MCF 10A (cell line): Measurements from ENCODE around the gene MAN2B2. TPM values are rescaled to one million over a fixed set of nuclear protein-coding genes. Genes with fewer than 3 reads are reported as not detected.

Source experiments
- Bru-seq: library from RNA; stranded (reverse); fragments of 400-500 nt; gene quantifications from one replicate; lab custom pipeline; 2021; lab: Mats Ljungman, UMichigan
- BruChase-seq, 2 experiments: library from RNA; stranded (reverse); fragments of 400-500 nt; gene quantifications; one replicate each; lab custom pipeline; 2021; lab: Mats Ljungman, UMichigan
- BruUV-seq: library from RNA; stranded (reverse); fragments of 400-500 nt; replicated peaks from 2 replicates; lab custom pipeline; 2021; lab: Mats Ljungman, UMichigan
- CTCF ChIA-PET: fragments of 300-600 bp; sonication (Branson Sonifier 250); formaldehyde crosslinking; extraction: SDS; loops from one replicate; lab custom pipeline; 2021; ENCODE audit warnings: antibody characterized with exemption, inconsistent platforms; lab: Yijun Ruan, JAX
- POLR2A ChIA-PET: fragments of 300-600, 350-650 bp; sonication (Branson Sonifier 250); formaldehyde crosslinking; extraction: SDS; loops from one replicate; lab custom pipeline; 2020; ENCODE audit warnings: antibody characterized with exemption, inconsistent platforms; lab: Yijun Ruan, JAX
- DNase-seq: peaks from one replicate; pipeline ENCODE4 v3.0.0-alpha.2; 2018; ENCODE audit not compliant: unreplicated experiment
- H3K27ac Mint-ChIP-seq: one replicate; pipeline ENCODE4 v1.8.0; 2022; ENCODE audit warnings: mild to moderate bottlenecking, low read depth, mixed read lengths; ENCODE audit not compliant: unreplicated experiment
- H3K27me3 Mint-ChIP-seq: one replicate; pipeline ENCODE4 v1.8.0; 2022; ENCODE audit warnings: mixed read lengths; ENCODE audit not compliant: insufficient read depth, unreplicated experiment
- H3K36me3 Mint-ChIP-seq: one replicate; pipeline ENCODE4 v1.8.0; 2022; ENCODE audit warnings: mild to moderate bottlenecking, moderate library complexity, mixed read lengths; ENCODE audit not compliant: insufficient read depth, unreplicated experiment
- H3K4me1 Mint-ChIP-seq: one replicate; pipeline ENCODE4 v1.8.0; 2022; ENCODE audit warnings: mixed read lengths; ENCODE audit not compliant: insufficient read depth, unreplicated experiment
- H3K4me3 Mint-ChIP-seq: one replicate; pipeline ENCODE4 v1.8.0; 2022; ENCODE audit warnings: mild to moderate bottlenecking, moderate library complexity, mixed read lengths; ENCODE audit not compliant: unreplicated experiment
- H3K9me3 Mint-ChIP-seq: one replicate; pipeline ENCODE4 v1.8.0; 2022; ENCODE audit warnings: mixed read lengths; ENCODE audit not compliant: unreplicated experiment
- intact Hi-C: fragments of 100-400 bp; cut with micrococcal nuclease; formaldehyde crosslinking; loops from 2 replicates; pipeline ENCODE4 v1.14.1; 2022
- long read RNA-seq: library from polyadenylated mRNA; stranded (forward); transcript quantifications from one replicate; pipeline ENCODE4 v2.0.0, GENCODE V29; 2022
- total RNA-seq: library from RNA; stranded (reverse); gene quantifications from 2 replicates; pipeline ENCODE4 v1.2.3, GENCODE V29; 2022
- TF ChIP-seq, protein P1 (sequence below): fragments of 200-600 bp; IDR thresholded peaks from one replicate; pipeline ENCODE4 v1.8.0; 2022; ENCODE audit warnings: antibody characterized with exemption, mild to moderate bottlenecking; ENCODE audit not compliant: unreplicated experiment

Gene MAN2B2
- total RNA-seq (12.5 and 13.9 TPM in 2 replicates), Bru-seq, nascent RNA (percentile 43 among the genes with signal in this experiment), BruChase-seq, experiment 1, labeled RNA remaining after a 6-hour chase (percentile 53 among the genes with signal in this experiment), BruChase-seq, experiment 2, labeled RNA remaining after a 2-hour chase (percentile 44 among the genes with signal in this experiment)
- long read RNA-seq, full-length matches to known transcripts: 4 of 39 reads
- long read RNA-seq, partial matches to known transcripts: 9 of 39 reads
- long read RNA-seq, other reads (novel, unspliced or antisense): 26 of 39 reads

DNA sequence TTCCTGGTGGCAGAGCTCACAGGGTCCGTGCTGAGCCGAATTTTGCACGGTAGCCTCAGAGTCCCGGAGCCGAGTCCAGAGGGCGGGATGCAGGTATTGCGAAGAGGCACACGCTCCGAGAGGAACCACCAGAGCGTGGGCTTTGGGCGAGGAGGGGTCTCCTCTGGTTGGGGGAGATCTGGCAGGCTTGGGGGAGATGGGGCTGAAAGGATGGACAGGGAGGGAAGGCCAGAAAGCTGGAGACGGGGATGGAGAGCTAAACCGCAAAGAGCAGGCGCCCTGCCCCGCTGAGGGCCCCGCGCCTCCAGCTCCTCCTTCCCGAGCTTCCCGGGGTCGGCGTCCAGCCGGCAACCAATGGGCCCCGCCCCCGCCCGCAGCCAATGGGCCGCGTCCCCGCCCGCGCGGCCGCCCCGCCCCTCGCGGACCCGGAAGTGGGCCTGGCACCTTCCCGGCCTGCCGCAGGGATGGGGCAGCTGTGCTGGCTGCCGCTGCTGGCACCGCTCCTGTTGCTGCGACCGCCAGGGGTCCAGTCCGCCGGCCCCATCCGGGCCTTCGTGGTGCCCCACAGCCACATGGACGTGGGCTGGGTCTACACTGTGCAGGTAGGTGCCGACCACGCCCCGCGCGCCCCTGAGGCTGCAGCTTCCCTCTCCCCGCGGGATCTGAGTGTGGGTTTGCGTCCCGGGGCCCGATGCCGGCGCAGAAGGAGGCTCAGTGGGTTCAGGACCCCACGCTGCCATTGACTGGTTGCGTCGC, at the start of gene MAN2B2:
TSS of gene MAN2B2 (plus strand) at position 443 of the 756 bp plus-strand sequence. CDS start at position 465, 22 bp downstream.
- no TSS peak for BruUV-seq
- intact Hi-C loops: loop anchor here (5.0 kb wide), 1 partner anchor 57 kb away; no protein-coding TSS in a partner anchor
- POLR2A ChIA-PET: interaction anchor here (0.7 to 1.8 kb wide), 7 partner anchors 9 to 141 kb away, joined by 3 to 19 read pairs (median 4); partner anchors contain the start of genes BLOC1S4 and MRFAP1
- Mint-ChIP-seq H3K4me1 (no peaks in the 10 kb centered on the region), H3K36me3 (peaks cover 16% of the 10 kb centered on the region), H3K4me3 (peak within 1 kb of the TSS; percentile 76), H3K27me3 (no peaks in the 10 kb centered on the region), H3K27ac (peak within 1 kb of the TSS; percentile 73), H3K9me3 (peaks cover 17% of the 10 kb centered on the region)
- CTCF ChIA-PET: interaction anchor here (0.6 to 2.2 kb wide), 2 partner anchors 28 to 115 kb away, joined by 3 to 7 read pairs; no protein-coding TSS in a partner anchor
- TF ChIP-seq, protein P1, sequence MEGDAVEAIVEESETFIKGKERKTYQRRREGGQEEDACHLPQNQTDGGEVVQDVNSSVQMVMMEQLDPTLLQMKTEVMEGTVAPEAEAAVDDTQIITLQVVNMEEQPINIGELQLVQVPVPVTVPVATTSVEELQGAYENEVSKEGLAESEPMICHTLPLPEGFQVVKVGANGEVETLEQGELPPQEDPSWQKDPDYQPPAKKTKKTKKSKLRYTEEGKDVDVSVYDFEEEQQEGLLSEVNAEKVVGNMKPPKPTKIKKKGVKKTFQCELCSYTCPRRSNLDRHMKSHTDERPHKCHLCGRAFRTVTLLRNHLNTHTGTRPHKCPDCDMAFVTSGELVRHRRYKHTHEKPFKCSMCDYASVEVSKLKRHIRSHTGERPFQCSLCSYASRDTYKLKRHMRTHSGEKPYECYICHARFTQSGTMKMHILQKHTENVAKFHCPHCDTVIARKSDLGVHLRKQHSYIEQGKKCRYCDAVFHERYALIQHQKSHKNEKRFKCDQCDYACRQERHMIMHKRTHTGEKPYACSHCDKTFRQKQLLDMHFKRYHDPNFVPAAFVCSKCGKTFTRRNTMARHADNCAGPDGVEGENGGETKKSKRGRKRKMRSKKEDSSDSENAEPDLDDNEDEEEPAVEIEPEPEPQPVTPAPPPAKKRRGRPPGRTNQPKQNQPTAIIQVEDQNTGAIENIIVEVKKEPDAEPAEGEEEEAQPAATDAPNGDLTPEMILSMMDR: no peak
- DNase-seq: peak; percentile 79

DNA sequence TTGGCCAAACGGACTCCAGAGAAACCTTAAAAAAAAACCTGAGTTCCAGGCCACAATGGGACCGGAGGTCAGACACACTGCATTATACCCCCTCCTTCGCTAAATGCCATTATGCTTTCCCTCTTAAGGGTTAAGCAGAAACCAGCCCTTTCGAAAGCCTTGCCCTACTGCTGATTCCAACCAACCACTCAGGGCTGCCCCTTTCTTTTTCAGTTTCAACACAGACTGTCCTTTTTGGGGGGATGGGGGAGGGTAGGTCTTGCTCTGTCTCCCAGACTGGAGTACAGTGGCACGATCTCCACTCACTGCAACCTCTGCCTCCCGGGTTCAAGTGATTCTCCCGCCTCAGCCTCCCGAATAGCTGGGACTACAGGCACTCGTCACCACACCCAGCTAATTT, 49.5 kb upstream of the MAN2B2 start:
- Mint-ChIP-seq H3K4me3 (no peak overlapping the region), H3K9me3 (no peaks in the 10 kb centered on the region), H3K4me1 (no peaks in the 10 kb centered on the region), H3K36me3 (no peaks in the 10 kb centered on the region), H3K27me3 (no peaks in the 10 kb centered on the region), H3K27ac (no peak overlapping the region)
- ChIA-PET POLR2A (no interaction called here), CTCF (interaction anchor here (0.6 to 1.3 kb wide), 2 partner anchors 22 to 178 kb away, joined by 3 to 7 read pairs; no protein-coding TSS in a partner anchor)
- no TSS peak for BruUV-seq
- intact Hi-C loops: no loop called here
- TF ChIP-seq, protein P1: no peak
- DNase-seq: no peak

DNA sequence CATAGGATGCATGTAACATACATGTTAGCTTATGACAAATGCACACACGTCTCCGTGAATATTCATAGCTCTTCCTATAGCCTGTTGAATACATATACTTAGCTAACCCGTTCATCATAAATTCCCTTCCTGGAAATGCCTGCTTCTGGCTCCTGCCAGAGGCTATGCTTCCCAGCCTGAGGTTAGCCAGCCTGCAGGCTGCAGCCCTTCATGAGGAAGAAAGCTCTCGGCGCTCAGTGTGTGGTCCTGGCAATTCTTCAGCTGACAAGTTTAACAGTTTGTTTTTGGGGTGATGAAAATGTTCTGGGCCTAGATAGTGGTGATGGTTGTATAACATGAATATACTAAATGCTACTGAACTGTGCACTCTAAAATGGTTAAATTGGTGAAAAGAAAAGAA, 48.8 kb upstream of the MAN2B2 start:
- Mint-ChIP-seq H3K27ac (no peak overlapping the region), H3K27me3 (no peaks in the 10 kb centered on the region), H3K4me3 (no peak overlapping the region), H3K4me1 (no peaks in the 10 kb centered on the region), H3K9me3 (no peaks in the 10 kb centered on the region), H3K36me3 (no peaks in the 10 kb centered on the region)
- intact Hi-C loops: no loop called here
- TF ChIP-seq, protein P1: no peak
- no peak for DNase-seq
- BruUV-seq: no TSS peak
- ChIA-PET CTCF (interaction anchor here (0.6 to 0.7 kb wide), 3 partner anchors 21 to 179 kb away, joined by 3 to 4 read pairs (median 3); no protein-coding TSS in a partner anchor), POLR2A (no interaction called here)

DNA sequence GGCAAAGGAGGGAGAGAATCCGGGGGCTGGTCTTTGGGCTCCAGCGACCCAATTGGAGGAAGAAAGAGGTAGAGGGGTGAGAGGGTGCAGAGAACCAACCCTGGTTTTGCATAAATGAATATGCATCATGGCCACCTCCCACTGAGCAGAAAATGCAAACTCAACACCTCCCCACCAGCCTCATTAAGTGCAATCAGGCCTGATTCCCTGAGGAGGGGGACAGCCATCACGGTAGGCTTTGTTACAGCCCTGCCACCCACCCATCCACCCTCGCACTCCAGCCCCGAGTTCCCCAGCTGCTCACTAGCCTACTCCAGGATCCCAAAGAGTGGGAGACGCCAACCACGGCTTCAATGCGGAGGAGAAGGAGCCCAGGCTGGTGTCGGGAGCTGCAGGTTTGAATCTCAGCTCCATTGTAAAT, 48.3 kb upstream of the MAN2B2 start:
- no peak for DNase-seq
- Mint-ChIP-seq H3K27me3 (no peaks in the 10 kb centered on the region), H3K27ac (no peak overlapping the region), H3K4me1 (no peaks in the 10 kb centered on the region), H3K36me3 (no peaks in the 10 kb centered on the region), H3K9me3 (no peaks in the 10 kb centered on the region), H3K4me3 (no peak overlapping the region)
- intact Hi-C loops: no loop called here
- TF ChIP-seq, protein P1: no peak
- BruUV-seq: no TSS peak
- ChIA-PET CTCF (interaction anchor here (0.6 to 0.7 kb wide), 2 partner anchors 21 to 67 kb away, joined by 3 to 4 read pairs; no protein-coding TSS in a partner anchor), POLR2A (no interaction called here)
